MV-4-11 (cell line): Measurements from ENCODE around the gene CCL4.

Experiments
- DNase-seq: peaks from one replicate; lab custom pipeline; 2025; lab: John Stamatoyannopoulos, UW

CCL4 gene

GRCh38 chr17:36144014-36144413, 40.4 kb downstream of the CCL4 start:
- peak; percentile 19 for DNase-seq

GRCh38 chr17:36144981-36145729, 41.5 kb downstream of the CCL4 start:
- DNase-seq, result no peak

GRCh38 chr17:36147601-36148000, 44.0 kb downstream of the CCL4 start:
- no peak for DNase-seq

GRCh38 chr17:36148559-36149295, 45.1 kb downstream of the CCL4 start:
- peak; percentile 61 for DNase-seq

GRCh38 chr17:36149296-36149820, 45.7 kb downstream of the CCL4 start:
- DNase-seq, result peak; percentile 73

- DNase-seq, result no peak
These were observed 48.4 kb downstream of the CCL4 start for GRCh38 chr17:36151891-36152638.

- peak; percentile 36 for DNase-seq
These were observed 49.1 kb downstream of the CCL4 start for GRCh38 chr17:36152639-36153120.

- peak; percentile 21 for DNase-seq
These were observed 50.4 kb downstream of the CCL4 start for GRCh38 chr17:36153895-36154610.
